Endodermal cell (in vitro differentiated cells): ENCODE measurements around the gene HTR2A. TPM values are rescaled to one million over a fixed set of nuclear protein-coding genes. Genes with fewer than 3 reads are reported as not detected.

Experiments used
- DNase-seq: peaks from one replicate; pipeline ENCODE4 v3.0.0-alpha.2; 2017
- H3K27ac ChIP-seq: 2 replicates; pipeline ENCODE4 v1.5.1; 2013; ENCODE audit warnings: mild to moderate bottlenecking, low read depth, low read length, moderate library complexity
- H3K27me3 ChIP-seq: 2 replicates; pipeline ENCODE4 v1.6.1; 2013; ENCODE audit warnings: mild to moderate bottlenecking, low read length, moderate library complexity; ENCODE audit not compliant: insufficient read depth, control insufficient read depth, poor library complexity, severe bottlenecking
- H3K36me3 ChIP-seq: 2 replicates; pipeline ENCODE4 v1.7.0; 2013; ENCODE audit warnings: mild to moderate bottlenecking, low read length, moderate library complexity; ENCODE audit not compliant: control insufficient read depth, insufficient read depth
- H3K4me1 ChIP-seq: one replicate; pipeline ENCODE4 v1.7.0; 2013; ENCODE audit warnings: low read length; ENCODE audit not compliant: control insufficient read depth, insufficient read depth
- H3K4me3 ChIP-seq: 2 replicates; pipeline ENCODE4 v1.5.1; 2013; ENCODE audit warnings: mild to moderate bottlenecking, low read length, moderate library complexity
- H3K9ac ChIP-seq: 2 replicates; pipeline ENCODE4 v1.6.1; 2013; ENCODE audit warnings: mild to moderate bottlenecking, low read length, moderate library complexity; ENCODE audit not compliant: poor library complexity, severe bottlenecking; ENCODE audit errors: extremely low read depth
- H3K9me3 ChIP-seq: 2 replicates; pipeline ENCODE4 v1.6.1; 2013; ENCODE audit warnings: mild to moderate bottlenecking, low read length, moderate library complexity; ENCODE audit not compliant: control insufficient read depth
- H3K27ac Mint-ChIP-seq: 2 replicates; pipeline ENCODE4 v1.8.0; 2020; ENCODE audit warnings: mixed read lengths
- H3K27me3 Mint-ChIP-seq: 2 replicates; pipeline ENCODE4 v1.8.0; 2021; ENCODE audit warnings: mild to moderate bottlenecking, mixed read lengths; ENCODE audit not compliant: insufficient read depth
- H3K36me3 Mint-ChIP-seq: 2 replicates; pipeline ENCODE4 v1.8.0; 2020; ENCODE audit warnings: low read depth, mixed read lengths
- H3K4me1 Mint-ChIP-seq: 2 replicates; pipeline ENCODE4 v1.8.0; 2020; ENCODE audit warnings: mixed read lengths
- H3K4me3 Mint-ChIP-seq: 2 replicates; pipeline ENCODE4 v1.8.0; 2020; ENCODE audit warnings: mild to moderate bottlenecking, moderate library complexity, mixed read lengths
- H3K9me3 Mint-ChIP-seq: 2 replicates; pipeline ENCODE4 v1.8.0; 2020; ENCODE audit warnings: mild to moderate bottlenecking, mixed read lengths
- CTCF ChIP-seq: fragments of 200-600 bp; sonication (generic); conservative IDR thresholded peaks from 2 replicates; pipeline ENCODE4 v1.5.0; 2021; ENCODE audit warnings: antibody characterized with exemption, mild to moderate bottlenecking
- WGBS, 2 experiments: methylation state at CpG; one replicate each; pipeline versions ENCODE4 v1.1.5 to v1.1.7; 2013; ENCODE audit warnings: missing lambda C conversion rate in 2 of 2, mixed read lengths in 1 of 2; ENCODE audit not compliant: insufficient coverage in 1 of 2, insufficient read length in 1 of 2; 5-methylcytosine and 5-hydroxymethylcytosine counted together
- total RNA-seq, 2 donors: library from RNA; stranded (reverse); fragmentation: NEBNext Ultra II Directional in 1 of 2; extraction: Animal tissue kit (Norgen Biotek cat#: 25700) in 1 of 2; gene quantifications; 2 replicates in 1 of 2; 3 replicates in 1 of 2; pipeline ENCODE4 v1.2.1, GENCODE V29; 2021

Gene HTR2A
- total RNA-seq, 2 donors from 2014 or later: not detected

- no peaks in the 10 kb centered on the region for H3K27me3 Mint-ChIP-seq
- no peak overlapping the region for H3K27ac Mint-ChIP-seq
- peaks cover 93% of the 10 kb centered on the region for H3K36me3 ChIP-seq
- H3K27ac ChIP-seq: no peak overlapping the region
- no peaks in the 10 kb centered on the region for H3K27me3 ChIP-seq
- H3K4me3 ChIP-seq: no peak overlapping the region
- no peak overlapping the region for H3K9ac ChIP-seq
- no peak overlapping the region for H3K4me3 Mint-ChIP-seq
- no CpG with 5 or more reads among the region's 1 CpG for WGBS, 2 experiments
- H3K9me3 Mint-ChIP-seq: no peaks in the 10 kb centered on the region
- H3K4me1 Mint-ChIP-seq: no peaks in the 10 kb centered on the region
- no peaks in the 10 kb centered on the region for H3K9me3 ChIP-seq
- H3K36me3 Mint-ChIP-seq: peaks cover 37% of the 10 kb centered on the region
- H3K4me1 ChIP-seq: no peaks in the 10 kb centered on the region
- DNase-seq: no peak
- TF ChIP-seq CTCF: no peak
Observed at GRCh38 chr13:46782066-46782465, 114.8 kb downstream of the HTR2A start.

Other genes with a start within 250 kb of the HTR2A start
- 10 to 100 TPM; 55.5 to 67.7 TPM for gene ESD, start 99.9 kb downstream of the HTR2A start, total RNA-seq